MCF 10A (cell line): ENCODE results near the gene OR10D3. TPM values are rescaled to one million over a fixed set of nuclear protein-coding genes. Genes with fewer than 3 reads are reported as not detected.
"Not testable (repeated sequence)": the region's sequence is repeated elsewhere in the genome, so short reads cannot be mapped to it uniquely, and the experiment has no call there.

Source experiments
- BruUV-seq: library from RNA; stranded (reverse); fragments of 400-500 nt; replicated peaks from 2 replicates; lab custom pipeline; 2021; lab: Mats Ljungman, UMichigan
- CTCF ChIA-PET: fragments of 300-600 bp; sonication (Branson Sonifier 250); formaldehyde crosslinking; extraction: SDS; loops from one replicate; lab custom pipeline; 2021; ENCODE audit warnings: antibody characterized with exemption, inconsistent platforms; lab: Yijun Ruan, JAX
- POLR2A ChIA-PET: fragments of 300-600, 350-650 bp; sonication (Branson Sonifier 250); formaldehyde crosslinking; extraction: SDS; loops from one replicate; lab custom pipeline; 2020; ENCODE audit warnings: antibody characterized with exemption, inconsistent platforms; lab: Yijun Ruan, JAX
- DNase-seq: peaks from one replicate; pipeline ENCODE4 v3.0.0-alpha.2; 2018; ENCODE audit not compliant: unreplicated experiment
- H3K27ac Mint-ChIP-seq: one replicate; pipeline ENCODE4 v1.8.0; 2022; ENCODE audit warnings: mild to moderate bottlenecking, low read depth, mixed read lengths; ENCODE audit not compliant: unreplicated experiment
- H3K27me3 Mint-ChIP-seq: one replicate; pipeline ENCODE4 v1.8.0; 2022; ENCODE audit warnings: mixed read lengths; ENCODE audit not compliant: insufficient read depth, unreplicated experiment
- H3K36me3 Mint-ChIP-seq: one replicate; pipeline ENCODE4 v1.8.0; 2022; ENCODE audit warnings: mild to moderate bottlenecking, moderate library complexity, mixed read lengths; ENCODE audit not compliant: insufficient read depth, unreplicated experiment
- H3K4me1 Mint-ChIP-seq: one replicate; pipeline ENCODE4 v1.8.0; 2022; ENCODE audit warnings: mixed read lengths; ENCODE audit not compliant: insufficient read depth, unreplicated experiment
- H3K4me3 Mint-ChIP-seq: one replicate; pipeline ENCODE4 v1.8.0; 2022; ENCODE audit warnings: mild to moderate bottlenecking, moderate library complexity, mixed read lengths; ENCODE audit not compliant: unreplicated experiment
- H3K9me3 Mint-ChIP-seq: one replicate; pipeline ENCODE4 v1.8.0; 2022; ENCODE audit warnings: mixed read lengths; ENCODE audit not compliant: unreplicated experiment
- CTCF ChIP-seq: fragments of 200-600 bp; IDR thresholded peaks from one replicate; pipeline ENCODE4 v1.8.0; 2022; ENCODE audit warnings: antibody characterized with exemption, mild to moderate bottlenecking; ENCODE audit not compliant: unreplicated experiment
- intact Hi-C: fragments of 100-400 bp; cut with micrococcal nuclease; formaldehyde crosslinking; loops from 2 replicates; pipeline ENCODE4 v1.14.1; 2022
- total RNA-seq: library from RNA; stranded (reverse); gene quantifications from 2 replicates; pipeline ENCODE4 v1.2.3, GENCODE V29; 2022

The OR10D3 gene
- total RNA-seq, 1 experiment from 2014 or later: not detected

DNA sequence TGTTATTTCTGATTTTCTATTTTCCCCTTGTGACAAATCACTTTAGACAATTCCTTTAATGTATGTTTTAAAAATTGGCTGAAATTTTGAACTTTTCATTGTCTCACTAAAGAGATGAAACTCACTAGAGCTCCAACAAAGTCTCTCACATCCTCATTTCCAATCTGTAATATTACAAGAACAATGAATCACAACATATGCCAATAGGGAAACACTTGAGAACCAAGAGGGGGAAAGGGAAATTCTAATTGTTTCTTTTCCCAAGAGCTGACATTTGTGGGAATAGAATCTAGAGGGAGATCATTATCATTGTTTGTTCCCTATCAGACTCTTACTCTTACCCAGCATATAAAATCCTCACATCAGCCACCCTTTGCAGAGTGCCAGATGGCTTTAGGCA, 28.2 kb downstream of the OR10D3 start:
- no peak for TF ChIP-seq CTCF
- Mint-ChIP-seq H3K4me3 (no peak overlapping the region), H3K36me3 (no peaks in the 10 kb centered on the region), H3K4me1 (no peaks in the 10 kb centered on the region), H3K27ac (no peak overlapping the region), H3K27me3 (peaks cover 40% of the 10 kb centered on the region), H3K9me3 (no peaks in the 10 kb centered on the region)
- POLR2A ChIA-PET: no interaction called here
- intact Hi-C loops: no loop called here
- BruUV-seq: no TSS peak
- no peak for DNase-seq
- CTCF ChIA-PET: no interaction called here

GRCh38 chr11:124214027-124214426, 30.9 kb downstream of the OR10D3 start:
- CTCF ChIA-PET: interaction anchor here (0.6 kb wide), 1 partner anchor 1577 kb away, joined by 4 read pairs; no protein-coding TSS in a partner anchor
- no peaks in the 10 kb centered on the region for H3K9me3 Mint-ChIP-seq
- no peaks in the 10 kb centered on the region for H3K4me1 Mint-ChIP-seq
- POLR2A ChIA-PET: no interaction called here
- H3K36me3 Mint-ChIP-seq: no peaks in the 10 kb centered on the region
- no peak for TF ChIP-seq CTCF
- no peak overlapping the region for H3K27ac Mint-ChIP-seq
- H3K4me3 Mint-ChIP-seq: no peak overlapping the region
- no TSS peak for BruUV-seq
- intact Hi-C loops: no loop called here
- no peak for DNase-seq
- H3K27me3 Mint-ChIP-seq: peaks cover 33% of the 10 kb centered on the region

DNA sequence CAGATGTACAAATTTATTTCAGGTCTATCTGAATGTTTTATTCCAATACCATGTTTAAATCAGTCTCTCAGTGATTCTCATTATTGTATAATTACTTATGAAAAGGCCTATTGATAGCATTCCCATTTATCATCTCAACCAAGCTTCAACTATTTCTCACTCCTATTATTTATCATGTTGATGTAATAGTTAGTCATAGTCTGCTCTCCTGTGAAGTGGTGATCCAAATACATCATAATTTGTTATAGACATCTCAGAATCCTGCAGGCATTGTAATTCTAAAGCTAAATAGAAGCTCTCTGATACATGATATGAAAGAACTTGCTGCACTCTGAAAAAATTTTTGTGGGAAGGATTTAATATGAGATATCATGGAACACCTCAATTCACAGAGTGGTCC, 36.0 kb downstream of the OR10D3 start:
- no peaks in the 10 kb centered on the region for H3K9me3 Mint-ChIP-seq
- H3K4me3 Mint-ChIP-seq: no peak overlapping the region
- ChIA-PET CTCF (interaction anchor here (0.6 to 0.8 kb wide), 2 partner anchors 21 to 642 kb away, joined by 3 read pairs; no protein-coding TSS in a partner anchor), POLR2A (no interaction called here)
- no peak for TF ChIP-seq CTCF
- no peaks in the 10 kb centered on the region for H3K36me3 Mint-ChIP-seq
- no peaks in the 10 kb centered on the region for H3K4me1 Mint-ChIP-seq
- DNase-seq: no peak
- no peak overlapping the region for H3K27ac Mint-ChIP-seq
- H3K27me3 Mint-ChIP-seq: peaks cover 25% of the 10 kb centered on the region
- intact Hi-C loops: no loop called here
- BruUV-seq: no TSS peak

- ChIA-PET POLR2A (no interaction called here), CTCF (interaction anchor here (0.6 kb wide), 1 partner anchor 674 kb away, joined by 3 read pairs; no protein-coding TSS in a partner anchor)
- Mint-ChIP-seq H3K27ac (no peak overlapping the region), H3K9me3 (no peaks in the 10 kb centered on the region), H3K4me3 (no peak overlapping the region), H3K36me3 (no peaks in the 10 kb centered on the region), H3K4me1 (no peaks in the 10 kb centered on the region), H3K27me3 (peaks cover 27% of the 10 kb centered on the region)
- intact Hi-C loops: no loop called here
- no peak for DNase-seq
- TF ChIP-seq CTCF: no peak
- no TSS peak for BruUV-seq
Measured at GRCh38 chr11:124222407-124222806, 39.3 kb downstream of the OR10D3 start.

- intact Hi-C loops, BruUV-seq, H3K9me3 Mint-ChIP-seq, H3K4me3 Mint-ChIP-seq, H3K27ac Mint-ChIP-seq, DNase-seq, CTCF ChIA-PET, H3K36me3 Mint-ChIP-seq, H3K4me1 Mint-ChIP-seq: not testable (repeated sequence)
- peaks cover 35% of the 10 kb centered on the region for H3K27me3 Mint-ChIP-seq
- POLR2A ChIA-PET: interaction anchor here (0.6 kb wide), 1 partner anchor 971 kb away, joined by 3 read pairs; no protein-coding TSS in a partner anchor
Measured at GRCh38 chr11:124224618-124225423, 41.7 kb downstream of the OR10D3 start.
